Right lobe of liver (tissue), 6 donors: ENCODE data around the gene HOXA4. TPM values are rescaled to one million over a fixed set of nuclear protein-coding genes. Genes with fewer than 3 reads are reported as not detected.

Source experiments
- ATAC-seq, 4 donors: fragments of 200-7000 bp; cut with Tn5 transposase; one replicate each; pipeline ENCODE4 v1.9.1; 2020; ENCODE audit warnings: mild to moderate bottlenecking in 4 of 4, moderate library complexity in 4 of 4
- DNase-seq, 3 donors: peaks; one replicate each; pipeline ENCODE4 v3.0.0-alpha.2; 2020
- H3K27ac ChIP-seq, 3 donors: fragments of 200-600 bp; one replicate each; pipeline ENCODE4 v1.8.0; 2022
- H3K27me3 ChIP-seq, 2 donors: fragments of 200-600 bp; one replicate each; pipeline ENCODE4 v1.8.0; 2022
- H3K36me3 ChIP-seq, 4 donors: fragments of 200-600 bp; sonication (generic) in 1 of 4; one replicate each; pipeline versions ENCODE4 v1.5.1 to v1.8.0; 2017 to 2022; ENCODE audit warnings: control low read depth in 1 of 4
- H3K4me1 ChIP-seq, 4 donors: fragments of 200-600 bp; sonication (generic) in 1 of 4; one replicate each; pipeline versions ENCODE4 v1.5.1 to v1.8.0; 2017 to 2022; ENCODE audit warnings: control low read depth in 1 of 4
- H3K4me3 ChIP-seq, 3 donors: fragments of 200-600 bp; one replicate each; pipeline ENCODE4 v1.8.0; 2022
- H3K9me3 ChIP-seq, 4 donors: fragments of 200-600 bp; sonication (generic) in 1 of 4; one replicate each; pipeline versions ENCODE4 v1.5.1 to v1.8.0; 2017 to 2022; ENCODE audit warnings: control low read depth in 1 of 4
- POLR2A ChIP-seq: fragments of 450-650 bp; IDR thresholded peaks from one replicate; pipeline ENCODE4 v1.6.1; 2017; ENCODE audit warnings: antibody characterized with exemption, mild to moderate bottlenecking
- WGBS: methylation state at CpG from one replicate; pipeline ENCODE4 v1.1.6; 2018; ENCODE audit warnings: low coverage, low lambda C conversion rate; ENCODE audit not compliant: insufficient coverage; ENCODE audit errors: missing lambda C conversion rate; 5-methylcytosine and 5-hydroxymethylcytosine counted together
- intact Hi-C, 2 donors: fragments of 100-400 bp; cut with DNase I; formaldehyde crosslinking; loops; one replicate each; pipeline versions ENCODE4 v1.11.2 to v1.14.1; 2022
- total RNA-seq, 6 experiments: library from RNA; depleted of rRNA in 2 of 6; stranded (reverse); fragments of >200 nt in 2 of 6; fragmentation: NEBNext Ultra II Directional in 3 of 6; extraction: Animal tissue kit (Norgen Biotek cat#: 25700) in 3 of 6; gene quantifications; one replicate each; pipeline versions ENCODE4 v1.1.0 to v1.2.4, GENCODE V29; 2016 to 2023
- TF ChIP-seq, protein P1 (sequence below), 4 donors: fragments of 200-600 bp in 3 of 4; fragments of 450-650 bp in 1 of 4; IDR thresholded peaks; one replicate each; pipeline versions ENCODE4 v1.5.1 to v1.8.0; 2016 to 2022; ENCODE audit warnings: antibody characterized with exemption in 4 of 4, mild to moderate bottlenecking in 2 of 4
- donor health status: DM: no; HTN: yes; CAD: no.
- donor health status: DM: no; HTN: no; CAD: no.
- donor health status: DM: no; HTN: no; CAD: no.
- donor health status: DM: no; HTN: yes; CAD: no.
- donor health status: DM: no; HTN: yes; CAD: no.

HOXA4 gene
- total RNA-seq, 6 experiments from 2014 or later = 0.55 to 1.6 (median 0.75) TPM; not detected in 1

DNA sequence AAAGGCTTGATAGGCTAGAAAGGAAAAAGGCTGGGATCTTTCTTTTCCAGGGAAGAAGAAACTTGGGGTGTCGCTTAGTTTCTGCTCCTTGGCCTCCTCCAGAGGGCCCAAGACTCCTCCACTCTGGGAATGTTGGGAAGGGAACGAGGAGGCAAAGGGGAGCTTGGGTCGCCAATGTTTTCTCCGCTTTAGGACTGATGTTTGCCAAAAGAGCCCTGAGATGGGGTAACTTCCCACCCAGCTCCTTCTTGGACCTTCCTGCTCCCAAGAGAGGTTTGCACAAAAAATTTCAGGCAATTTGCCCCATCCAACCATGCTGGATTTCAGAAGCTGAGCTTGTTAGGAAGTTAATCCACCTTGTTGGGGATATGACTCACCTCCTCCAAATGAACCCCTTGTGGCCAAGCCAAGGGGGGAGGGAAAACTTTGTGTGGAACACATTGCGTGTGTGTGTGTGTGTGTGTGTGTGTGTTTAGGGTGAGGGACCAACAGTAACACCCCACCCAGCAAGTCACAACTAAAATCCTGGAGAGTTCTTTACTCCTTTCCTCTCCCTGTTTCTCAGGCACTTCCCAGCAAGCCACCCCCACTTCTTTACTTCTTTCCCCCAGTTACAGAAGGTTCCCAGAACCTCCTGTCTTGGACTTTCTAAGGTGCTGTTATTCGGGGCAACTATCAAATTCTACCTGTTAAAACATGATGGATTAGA, 19.4 kb downstream of the HOXA4 start:
- 19% methylated on average over 3 of the region's 6 CpGs for WGBS
- peak overlapping the region in 2 of 3 donors; percentile 25 to 65 for H3K27ac ChIP-seq
- H3K27me3 ChIP-seq = peaks cover 0 to 13% of the 10 kb centered on the region in 2 donors
- peaks cover 0 to 4% (median 0%) of the 10 kb centered on the region in 4 donors for H3K4me1 ChIP-seq
- no peaks in the 10 kb centered on the region for H3K36me3 ChIP-seq
- H3K9me3 ChIP-seq = no peaks in the 10 kb centered on the region
- DNase-seq (no peak), ATAC-seq (no peak)
- intact Hi-C loops = no loop called here
- TF ChIP-seq, protein P1, sequence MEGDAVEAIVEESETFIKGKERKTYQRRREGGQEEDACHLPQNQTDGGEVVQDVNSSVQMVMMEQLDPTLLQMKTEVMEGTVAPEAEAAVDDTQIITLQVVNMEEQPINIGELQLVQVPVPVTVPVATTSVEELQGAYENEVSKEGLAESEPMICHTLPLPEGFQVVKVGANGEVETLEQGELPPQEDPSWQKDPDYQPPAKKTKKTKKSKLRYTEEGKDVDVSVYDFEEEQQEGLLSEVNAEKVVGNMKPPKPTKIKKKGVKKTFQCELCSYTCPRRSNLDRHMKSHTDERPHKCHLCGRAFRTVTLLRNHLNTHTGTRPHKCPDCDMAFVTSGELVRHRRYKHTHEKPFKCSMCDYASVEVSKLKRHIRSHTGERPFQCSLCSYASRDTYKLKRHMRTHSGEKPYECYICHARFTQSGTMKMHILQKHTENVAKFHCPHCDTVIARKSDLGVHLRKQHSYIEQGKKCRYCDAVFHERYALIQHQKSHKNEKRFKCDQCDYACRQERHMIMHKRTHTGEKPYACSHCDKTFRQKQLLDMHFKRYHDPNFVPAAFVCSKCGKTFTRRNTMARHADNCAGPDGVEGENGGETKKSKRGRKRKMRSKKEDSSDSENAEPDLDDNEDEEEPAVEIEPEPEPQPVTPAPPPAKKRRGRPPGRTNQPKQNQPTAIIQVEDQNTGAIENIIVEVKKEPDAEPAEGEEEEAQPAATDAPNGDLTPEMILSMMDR (IDR thresholded peaks at IDR 0.05) = no peak
- TF ChIP-seq POLR2A = no peak
- no peak overlapping the region for H3K4me3 ChIP-seq

DNA sequence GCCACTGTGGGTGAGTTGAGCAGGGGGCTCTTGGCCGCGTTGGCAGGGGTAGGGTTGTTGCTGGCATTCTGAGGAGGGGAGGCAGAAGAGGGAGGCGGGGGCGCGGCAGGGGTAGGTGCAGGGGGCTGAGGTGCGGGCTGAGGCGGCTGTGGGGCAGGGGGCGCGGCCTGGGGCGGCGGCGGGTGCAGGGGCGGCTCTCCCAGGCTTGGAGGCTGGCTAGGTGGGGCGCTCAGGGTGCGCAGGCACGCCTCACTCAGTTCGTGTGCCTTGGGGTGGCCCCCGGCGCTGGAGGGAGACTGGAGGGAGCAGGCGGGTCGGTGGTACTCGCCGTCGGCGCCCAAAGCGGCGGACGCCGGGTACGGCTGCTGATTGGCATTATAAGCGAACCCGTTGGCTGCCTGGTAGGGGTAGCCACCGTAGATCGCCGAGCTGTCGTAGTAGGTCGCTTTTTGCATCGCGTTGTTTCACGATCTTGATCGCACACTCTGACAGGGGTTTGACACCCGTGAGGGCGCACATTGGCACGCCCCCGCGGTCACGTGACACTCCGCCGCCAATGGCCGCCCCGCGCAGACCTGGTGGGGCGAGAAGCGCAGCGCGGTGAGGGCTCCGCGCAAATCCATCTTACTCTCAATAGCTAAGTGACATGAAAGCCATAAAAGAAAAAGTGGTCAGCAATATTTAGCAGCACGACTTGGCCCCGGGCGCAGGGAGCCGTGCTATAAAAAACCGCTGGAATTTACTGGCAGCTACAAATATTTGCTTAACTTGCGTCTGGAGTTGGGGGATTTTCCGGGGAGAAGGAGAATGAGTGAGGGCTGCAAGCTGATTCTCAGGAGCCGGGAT, 20.1 kb downstream of the HOXA4 start:
- TF ChIP-seq, protein P1 (IDR thresholded peaks at IDR 0.05) = no peak
- no peak for TF ChIP-seq POLR2A
- peaks cover 0 to 4% (median 0%) of the 10 kb centered on the region in 4 donors for H3K4me1 ChIP-seq
- H3K36me3 ChIP-seq = no peaks in the 10 kb centered on the region
- H3K9me3 ChIP-seq = no peaks in the 10 kb centered on the region
- H3K4me3 ChIP-seq = no peak overlapping the region
- ATAC-seq = no peak
- no peak for DNase-seq
- H3K27me3 ChIP-seq = peaks cover 0 to 10% of the 10 kb centered on the region in 2 donors
- 37% methylated on average over 21 of the region's 66 CpGs for WGBS
- intact Hi-C loops = no loop called here
- peak overlapping the region in 1 of 3 donors; percentile 65 for H3K27ac ChIP-seq

DNA sequence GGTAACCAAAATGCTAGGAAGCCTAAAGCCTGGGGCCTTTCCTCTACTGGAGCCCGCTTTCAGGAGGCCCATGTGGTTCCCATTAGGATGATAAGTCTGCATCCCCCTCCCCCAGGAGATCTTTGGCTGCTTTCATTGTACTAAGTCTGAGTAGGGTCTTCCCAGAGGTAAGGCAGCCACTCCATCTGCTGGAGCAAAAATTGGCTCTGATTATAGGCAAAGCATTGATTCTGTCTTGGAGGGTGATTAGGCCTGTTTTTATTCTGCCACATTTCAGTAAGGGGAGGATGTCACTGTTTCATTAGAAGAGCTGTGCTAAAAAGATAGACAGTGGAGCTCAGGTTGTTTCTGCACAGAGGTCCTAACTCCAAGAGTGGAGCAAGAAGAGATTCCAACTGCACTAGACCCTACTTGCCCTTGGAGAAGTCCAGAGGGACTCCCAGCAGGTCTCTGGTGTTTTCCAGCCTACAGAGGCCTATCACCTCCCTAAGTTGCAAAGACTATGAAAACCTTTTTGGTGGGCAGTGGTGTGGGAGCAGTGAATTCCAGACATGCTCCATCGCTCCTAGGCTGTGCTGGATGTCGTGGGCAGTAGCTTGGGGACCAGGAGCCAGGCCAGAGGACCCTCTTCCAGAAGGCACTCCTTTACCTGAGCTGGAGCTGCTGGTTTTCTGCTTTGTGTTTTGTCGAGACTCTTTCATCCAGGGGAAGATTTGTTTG, 20.9 kb downstream of the HOXA4 start:
- H3K27me3 ChIP-seq = peaks cover 0 to 10% of the 10 kb centered on the region in 2 donors
- 67% methylated on average over 1 of the region's 4 CpGs for WGBS
- H3K4me3 ChIP-seq = no peak overlapping the region
- no peak for TF ChIP-seq POLR2A
- TF ChIP-seq, protein P1 (IDR thresholded peaks at IDR 0.05) = no peak
- no peaks in the 10 kb centered on the region for H3K9me3 ChIP-seq
- H3K4me1 ChIP-seq = peaks cover 0 to 4% (median 0%) of the 10 kb centered on the region in 4 donors
- H3K36me3 ChIP-seq = no peaks in the 10 kb centered on the region
- DNase-seq (no peak), ATAC-seq (no peak)
- peak overlapping the region in 1 of 3 donors; percentile 65 for H3K27ac ChIP-seq
- intact Hi-C loops = no loop called here

DNA sequence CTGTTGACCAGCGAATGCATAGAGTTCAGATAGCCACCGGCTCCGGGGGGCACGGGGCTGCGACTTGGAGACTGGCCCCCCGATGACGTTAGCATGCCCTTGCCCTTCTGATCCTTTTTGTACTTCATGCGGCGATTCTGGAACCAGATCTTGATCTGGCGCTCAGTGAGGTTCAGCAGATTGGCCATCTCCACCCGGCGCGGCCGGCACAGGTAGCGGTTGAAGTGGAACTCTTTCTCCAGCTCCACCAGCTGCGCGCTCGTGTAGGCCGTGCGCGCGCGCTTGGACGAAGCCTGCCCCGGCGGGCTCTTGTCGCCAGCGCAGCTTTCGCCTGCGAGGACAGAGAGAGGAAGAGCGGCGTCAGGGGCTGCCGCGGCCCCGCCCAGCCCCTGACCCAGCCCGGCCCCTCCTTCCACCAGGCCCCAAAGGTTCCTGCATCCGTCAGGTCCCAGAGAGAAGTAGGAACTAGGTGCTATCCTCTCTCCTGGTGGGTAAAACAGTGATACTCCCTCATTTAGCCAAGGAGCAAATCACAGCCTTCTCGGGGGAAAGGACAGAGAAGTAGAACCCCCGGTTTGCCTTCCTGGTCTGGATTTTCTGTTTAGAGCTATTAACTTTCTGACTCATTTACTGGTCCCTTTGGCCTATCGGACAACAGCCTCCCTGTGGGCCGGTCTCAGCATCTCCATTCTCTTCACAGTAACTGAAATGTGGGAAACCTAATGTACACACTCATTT, 22.0 kb downstream of the HOXA4 start:
- 41% methylated on average over 12 of the region's 41 CpGs for WGBS
- H3K9me3 ChIP-seq = no peaks in the 10 kb centered on the region
- H3K4me3 ChIP-seq = no peak overlapping the region
- peaks cover 0 to 10% of the 10 kb centered on the region in 2 donors for H3K27me3 ChIP-seq
- ATAC-seq (peak; percentile 66 to 72 (median 70)), DNase-seq (peak in 2 of 3 donors; percentile 57 to 66)
- TF ChIP-seq, protein P1 (IDR thresholded peaks at IDR 0.05) = no peak
- TF ChIP-seq POLR2A = peak; percentile 31
- H3K36me3 ChIP-seq = no peaks in the 10 kb centered on the region
- peaks cover 0 to 4% (median 0%) of the 10 kb centered on the region in 4 donors for H3K4me1 ChIP-seq
- intact Hi-C loops = no loop called here
- peak overlapping the region; percentile 31 to 74 (median 65) for H3K27ac ChIP-seq
